ENCODE data around the gene HIF3A. TPM values are rescaled to one million over a fixed set of nuclear protein-coding genes. Genes with fewer than 3 reads are reported as not detected.

HIF3A gene
- total and polyA plus RNA-seq, 2 donors (not counting 1 experiment from before 2014, with no cell fraction given), result 0.12 to 1.5 TPM

DNA sequence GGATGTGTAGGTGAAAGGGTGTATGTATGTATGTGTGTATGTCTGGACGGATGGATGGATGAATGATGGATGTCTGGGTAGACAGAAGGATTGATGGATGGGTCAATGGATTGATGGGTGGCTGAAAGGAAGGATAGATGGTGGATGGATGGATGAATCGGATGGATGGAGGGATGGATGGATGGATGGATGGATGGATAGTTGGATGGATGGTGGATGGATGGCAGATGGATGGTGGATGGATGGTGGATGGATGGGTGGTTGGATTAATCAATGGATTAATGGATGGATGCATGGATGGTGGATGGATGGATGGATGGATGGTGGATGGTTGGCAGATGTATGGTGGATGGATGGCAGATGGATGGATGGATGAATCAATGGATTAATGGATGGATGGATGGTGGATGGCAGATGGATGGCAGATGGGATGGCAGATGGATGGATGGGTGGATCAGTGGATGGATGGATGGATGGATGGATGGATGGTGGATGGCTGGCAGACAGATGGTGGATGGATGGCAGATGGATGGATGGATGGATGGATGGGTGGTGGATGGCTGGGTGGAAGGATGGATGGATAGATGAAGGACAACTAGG, 33.6 kb downstream of the HIF3A start:
- Histone ChIP-seq H3K36me3 (ENCODE audit: control insufficient read depth, insufficient read depth, low read length) (no peaks in the 10 kb centered on the region), H3K4me2 (ENCODE audit: extremely low read depth, insufficient read depth, low read length) (no peak overlapping the region), H3K27ac (ENCODE audit: insufficient read depth, low read length) (no peak overlapping the region), H3K27me3 (ENCODE audit: control insufficient read depth, insufficient read depth, low read length) (no peaks in the 10 kb centered on the region), H3K9me3 (ENCODE audit: control insufficient read depth, insufficient read depth, low read depth, low read length) (no peaks in the 10 kb centered on the region), H3K9ac (ENCODE audit: insufficient read depth, low read length) (no peak overlapping the region), H3K4me1 (ENCODE audit: control insufficient read depth, extremely low read depth, insufficient read depth, low read length) (no peaks in the 10 kb centered on the region), H3K79me2 (ENCODE audit: control insufficient read depth, insufficient read depth, low read length) (no peaks in the 10 kb centered on the region), H2AFZ (ENCODE audit: low read length) (no peak overlapping the region), H4K20me1 (ENCODE audit: control insufficient read depth, extremely low read depth, insufficient read depth, low read length) (no peaks in the 10 kb centered on the region), H3K4me3 (replicated peaks in 1 of 4; ENCODE audit: control extremely low read depth in 1 of 4, insufficient read depth in 1 of 4, low read depth in 3 of 4, low read length in 4 of 4) (no peak overlapping the region)
- TF ChIP-seq, protein P1, sequence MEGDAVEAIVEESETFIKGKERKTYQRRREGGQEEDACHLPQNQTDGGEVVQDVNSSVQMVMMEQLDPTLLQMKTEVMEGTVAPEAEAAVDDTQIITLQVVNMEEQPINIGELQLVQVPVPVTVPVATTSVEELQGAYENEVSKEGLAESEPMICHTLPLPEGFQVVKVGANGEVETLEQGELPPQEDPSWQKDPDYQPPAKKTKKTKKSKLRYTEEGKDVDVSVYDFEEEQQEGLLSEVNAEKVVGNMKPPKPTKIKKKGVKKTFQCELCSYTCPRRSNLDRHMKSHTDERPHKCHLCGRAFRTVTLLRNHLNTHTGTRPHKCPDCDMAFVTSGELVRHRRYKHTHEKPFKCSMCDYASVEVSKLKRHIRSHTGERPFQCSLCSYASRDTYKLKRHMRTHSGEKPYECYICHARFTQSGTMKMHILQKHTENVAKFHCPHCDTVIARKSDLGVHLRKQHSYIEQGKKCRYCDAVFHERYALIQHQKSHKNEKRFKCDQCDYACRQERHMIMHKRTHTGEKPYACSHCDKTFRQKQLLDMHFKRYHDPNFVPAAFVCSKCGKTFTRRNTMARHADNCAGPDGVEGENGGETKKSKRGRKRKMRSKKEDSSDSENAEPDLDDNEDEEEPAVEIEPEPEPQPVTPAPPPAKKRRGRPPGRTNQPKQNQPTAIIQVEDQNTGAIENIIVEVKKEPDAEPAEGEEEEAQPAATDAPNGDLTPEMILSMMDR (conservative IDR thresholded peaks at IDR 0.05 in 1 of 2, IDR thresholded peaks at IDR 0.05 in 1 of 2; ENCODE audit: low read depth in 1 of 2, low read length in 2 of 2), result no peak
- no peak for TF ChIP-seq EZH2 (IDR thresholded peaks at IDR 0.05; ENCODE audit: low read length, missing control alignments)
- no peak for DNase-seq (ENCODE audit: low read depth in 2 of 2)

DNA sequence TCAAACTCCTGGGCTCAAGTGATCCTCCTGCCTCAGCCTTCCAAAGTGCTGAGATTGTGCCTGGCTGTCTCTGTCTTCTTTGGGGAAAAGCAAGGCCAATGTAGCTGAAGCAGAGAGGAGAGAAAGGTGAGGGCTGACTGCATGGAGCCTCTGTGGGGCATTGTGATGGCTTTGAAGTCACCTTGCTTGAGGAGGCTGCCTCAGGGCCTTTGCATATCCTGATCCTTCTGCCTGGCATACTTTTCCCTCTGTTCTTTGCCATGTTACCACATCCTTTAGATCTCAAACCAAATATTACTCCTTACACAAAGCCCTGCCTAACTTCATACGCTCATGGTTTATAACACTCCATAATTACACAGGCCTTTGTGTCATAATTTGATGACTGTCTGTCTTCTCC, 40.6 kb downstream of the HIF3A start:
- H3K79me2 ChIP-seq (ENCODE audit: control insufficient read depth, insufficient read depth, low read length), result no peaks in the 10 kb centered on the region
- H3K27ac ChIP-seq (ENCODE audit: insufficient read depth, low read length), result no peak overlapping the region
- no peak overlapping the region for H3K4me2 ChIP-seq (ENCODE audit: extremely low read depth, insufficient read depth, low read length)
- H4K20me1 ChIP-seq (ENCODE audit: control insufficient read depth, extremely low read depth, insufficient read depth, low read length), result no peaks in the 10 kb centered on the region
- H3K27me3 ChIP-seq (ENCODE audit: control insufficient read depth, insufficient read depth, low read length), result no peaks in the 10 kb centered on the region
- no peak overlapping the region for H3K4me3 ChIP-seq (replicated peaks in 1 of 4; ENCODE audit: control extremely low read depth in 1 of 4, insufficient read depth in 1 of 4, low read depth in 3 of 4, low read length in 4 of 4)
- no peaks in the 10 kb centered on the region for H3K4me1 ChIP-seq (ENCODE audit: control insufficient read depth, extremely low read depth, insufficient read depth, low read length)
- H3K9me3 ChIP-seq (ENCODE audit: control insufficient read depth, insufficient read depth, low read depth, low read length), result no peaks in the 10 kb centered on the region
- TF ChIP-seq EZH2 (IDR thresholded peaks at IDR 0.05; ENCODE audit: low read length, missing control alignments), result no peak
- TF ChIP-seq, protein P1 (conservative IDR thresholded peaks at IDR 0.05 in 1 of 2, IDR thresholded peaks at IDR 0.05 in 1 of 2; ENCODE audit: low read depth in 1 of 2, low read length in 2 of 2), result no peak
- DNase-seq (ENCODE audit: low read depth in 2 of 2), result no peak
- H3K9ac ChIP-seq (ENCODE audit: insufficient read depth, low read length), result no peak overlapping the region
- H2AFZ ChIP-seq (ENCODE audit: low read length), result no peak overlapping the region
- H3K36me3 ChIP-seq (ENCODE audit: control insufficient read depth, insufficient read depth, low read length), result no peaks in the 10 kb centered on the region

DNA sequence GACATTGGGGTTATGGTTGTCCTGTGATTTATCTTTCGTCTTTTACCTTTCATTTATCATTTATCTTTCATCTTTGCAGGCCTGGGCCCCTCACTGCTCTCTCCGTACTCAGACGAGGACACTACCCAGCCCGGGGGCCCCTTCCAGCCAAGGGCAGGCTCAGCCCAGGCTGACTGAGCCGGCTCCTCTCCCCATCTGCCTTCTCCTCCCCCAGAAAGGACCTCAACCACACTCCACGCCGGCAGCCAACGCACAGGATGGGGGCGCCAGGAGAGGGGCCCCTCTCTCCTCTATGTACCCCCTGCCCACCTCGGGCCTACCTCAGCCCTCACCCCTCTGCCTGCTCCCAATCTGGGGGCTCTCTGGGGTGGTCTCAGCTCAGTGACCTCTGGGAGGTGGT, 42.6 kb downstream of the HIF3A start:
- no peaks in the 10 kb centered on the region for H4K20me1 ChIP-seq (ENCODE audit: control insufficient read depth, extremely low read depth, insufficient read depth, low read length)
- H3K36me3 ChIP-seq (ENCODE audit: control insufficient read depth, insufficient read depth, low read length), result no peaks in the 10 kb centered on the region
- no peaks in the 10 kb centered on the region for H3K27me3 ChIP-seq (ENCODE audit: control insufficient read depth, insufficient read depth, low read length)
- no peak for TF ChIP-seq EZH2 (IDR thresholded peaks at IDR 0.05; ENCODE audit: low read length, missing control alignments)
- TF ChIP-seq, protein P1 (conservative IDR thresholded peaks at IDR 0.05 in 1 of 2, IDR thresholded peaks at IDR 0.05 in 1 of 2; ENCODE audit: low read depth in 1 of 2, low read length in 2 of 2), result no peak
- no peak for DNase-seq (ENCODE audit: low read depth in 2 of 2)
- no peak overlapping the region for H2AFZ ChIP-seq (ENCODE audit: low read length)
- H3K4me3 ChIP-seq (replicated peaks in 1 of 4; ENCODE audit: control extremely low read depth in 1 of 4, insufficient read depth in 1 of 4, low read depth in 3 of 4, low read length in 4 of 4), result no peak overlapping the region
- no peak overlapping the region for H3K4me2 ChIP-seq (ENCODE audit: extremely low read depth, insufficient read depth, low read length)
- H3K79me2 ChIP-seq (ENCODE audit: control insufficient read depth, insufficient read depth, low read length), result no peaks in the 10 kb centered on the region
- no peaks in the 10 kb centered on the region for H3K4me1 ChIP-seq (ENCODE audit: control insufficient read depth, extremely low read depth, insufficient read depth, low read length)
- H3K27ac ChIP-seq (ENCODE audit: insufficient read depth, low read length), result no peak overlapping the region
- no peak overlapping the region for H3K9ac ChIP-seq (ENCODE audit: insufficient read depth, low read length)
- no peaks in the 10 kb centered on the region for H3K9me3 ChIP-seq (ENCODE audit: control insufficient read depth, insufficient read depth, low read depth, low read length)

All from fibroblast of lung (primary cell).